Cardiac muscle cell (in vitro differentiated cells and primary cell): ENCODE results near the gene CYTH1. TPM values are rescaled to one million over a fixed set of nuclear protein-coding genes. Genes with fewer than 3 reads are reported as not detected.

Source experiments
- DNase-seq, 2 donors: peaks; one replicate each; pipeline versions ENCODE4 v3.0.0 to v3.0.0-alpha.2; 2010 to 2017; ENCODE audit warnings: low read depth in 1 of 2, low spot score in 1 of 2
- H3K27ac ChIP-seq: fragments of 200-600 bp; sonication (generic); 2 replicates; pipeline ENCODE4 v1.5.1; 2016
- H3K27me3 ChIP-seq: fragments of 200-600 bp; sonication (generic); 2 replicates; pipeline ENCODE4 v1.6.0; 2016; ENCODE audit warnings: control low read depth
- H3K36me3 ChIP-seq: fragments of 200-600 bp; sonication (generic); 2 replicates; pipeline ENCODE4 v1.5.1; 2016; ENCODE audit warnings: control low read depth
- H3K4me1 ChIP-seq: fragments of 200-600 bp; sonication (generic); 2 replicates; pipeline ENCODE4 v1.8.1; 2017; ENCODE audit warnings: low read depth, mild to moderate bottlenecking, mixed run types
- H3K4me3 ChIP-seq: fragments of 200-600 bp; sonication (generic); 2 replicates; pipeline ENCODE4 v1.5.1; 2016; ENCODE audit warnings: mild to moderate bottlenecking
- H3K9me3 ChIP-seq: fragments of 200-600 bp; sonication (generic); 2 replicates; pipeline ENCODE4 v1.5.1; 2017; ENCODE audit warnings: low read depth, mild to moderate bottlenecking, control low read depth
- polyA plus RNA-seq: library from polyadenylated mRNA; unstranded; fragments of >200 nt; fragmentation: Nextera tagmentation; extraction: Ambion mirVana; gene quantifications from 2 replicates; pipeline ENCODE4 v1.2.1, GENCODE V29; 2016
- total RNA-seq: library from RNA; depleted of rRNA; stranded (reverse); fragments of >200 nt; gene quantifications from 2 replicates; pipeline ENCODE4 v1.2.3, GENCODE V29; 2016
- TF ChIP-seq, protein P1 (sequence below): IDR thresholded peaks from 2 replicates; pipeline ENCODE4 v1.5.1; 2012; ENCODE audit warnings: low read depth, mild to moderate bottlenecking, low read length

CYTH1 gene
- total and polyA plus RNA-seq, 2 experiments from 2014 or later, result 21.9 to 39.6 TPM

DNA sequence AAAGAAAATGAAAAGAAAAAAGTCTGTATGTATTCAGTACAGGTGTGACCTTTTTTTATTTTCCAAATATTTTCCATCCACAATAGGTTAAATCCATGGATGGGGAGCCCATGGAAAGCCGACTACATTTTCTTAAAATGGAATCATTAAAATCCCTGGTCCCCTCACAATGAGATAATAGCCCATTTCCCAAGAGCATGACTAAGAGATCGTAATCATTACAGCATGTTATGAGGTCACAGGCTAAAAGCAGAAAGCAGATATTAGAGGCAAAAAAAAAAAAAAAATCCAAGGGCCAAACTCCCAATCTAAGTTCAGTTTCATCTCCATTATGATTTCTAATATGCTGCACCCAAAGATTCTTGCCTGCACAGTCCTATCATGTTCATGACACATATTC lies 44.7 kb downstream of the CYTH1 start:
- H3K9me3 ChIP-seq, result no peaks in the 10 kb centered on the region
- H3K27me3 ChIP-seq, result no peaks in the 10 kb centered on the region
- no peaks in the 10 kb centered on the region for H3K36me3 ChIP-seq
- no peak overlapping the region for H3K27ac ChIP-seq
- TF ChIP-seq, protein P1, sequence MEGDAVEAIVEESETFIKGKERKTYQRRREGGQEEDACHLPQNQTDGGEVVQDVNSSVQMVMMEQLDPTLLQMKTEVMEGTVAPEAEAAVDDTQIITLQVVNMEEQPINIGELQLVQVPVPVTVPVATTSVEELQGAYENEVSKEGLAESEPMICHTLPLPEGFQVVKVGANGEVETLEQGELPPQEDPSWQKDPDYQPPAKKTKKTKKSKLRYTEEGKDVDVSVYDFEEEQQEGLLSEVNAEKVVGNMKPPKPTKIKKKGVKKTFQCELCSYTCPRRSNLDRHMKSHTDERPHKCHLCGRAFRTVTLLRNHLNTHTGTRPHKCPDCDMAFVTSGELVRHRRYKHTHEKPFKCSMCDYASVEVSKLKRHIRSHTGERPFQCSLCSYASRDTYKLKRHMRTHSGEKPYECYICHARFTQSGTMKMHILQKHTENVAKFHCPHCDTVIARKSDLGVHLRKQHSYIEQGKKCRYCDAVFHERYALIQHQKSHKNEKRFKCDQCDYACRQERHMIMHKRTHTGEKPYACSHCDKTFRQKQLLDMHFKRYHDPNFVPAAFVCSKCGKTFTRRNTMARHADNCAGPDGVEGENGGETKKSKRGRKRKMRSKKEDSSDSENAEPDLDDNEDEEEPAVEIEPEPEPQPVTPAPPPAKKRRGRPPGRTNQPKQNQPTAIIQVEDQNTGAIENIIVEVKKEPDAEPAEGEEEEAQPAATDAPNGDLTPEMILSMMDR, result no peak
- no peak overlapping the region for H3K4me3 ChIP-seq
- H3K4me1 ChIP-seq, result peaks cover 37% of the 10 kb centered on the region
- DNase-seq, result peak in 1 of 2 donors; percentile 52

DNA sequence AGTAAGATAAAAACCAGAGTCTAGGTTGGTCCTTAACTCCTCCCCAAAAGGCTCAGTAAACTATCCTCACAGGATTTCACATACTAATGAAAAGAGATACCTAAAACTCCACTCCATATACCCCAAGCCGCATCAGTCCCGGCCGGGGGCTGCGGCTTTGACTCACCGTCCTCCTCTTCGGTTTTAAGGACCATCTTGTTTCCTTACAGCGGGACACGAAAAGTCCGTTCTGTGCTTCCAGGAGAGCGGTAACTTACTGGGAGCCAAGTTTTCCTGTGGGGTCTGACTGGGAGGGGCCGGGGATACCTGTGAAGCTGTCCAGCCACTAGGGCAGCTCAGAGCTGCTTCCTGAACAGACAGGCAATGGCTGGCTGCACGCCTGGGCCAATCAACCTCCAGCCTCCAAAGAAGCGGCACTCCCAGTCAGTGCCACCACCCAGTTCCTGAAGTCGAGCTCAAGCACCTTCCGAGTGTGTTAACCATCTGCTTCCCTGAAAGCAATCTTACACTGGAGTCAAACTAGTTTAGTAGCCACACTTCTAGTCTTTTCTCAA lies 45.5 kb downstream of the CYTH1 start:
- TF ChIP-seq, protein P1, result no peak
- H3K9me3 ChIP-seq, result no peaks in the 10 kb centered on the region
- H3K27ac ChIP-seq, result peak overlapping the region; percentile 51
- no peak overlapping the region for H3K4me3 ChIP-seq
- peaks cover 37% of the 10 kb centered on the region for H3K4me1 ChIP-seq
- H3K27me3 ChIP-seq, result no peaks in the 10 kb centered on the region
- H3K36me3 ChIP-seq, result no peaks in the 10 kb centered on the region
- DNase-seq, result peak in 1 of 2 donors; percentile 48

DNA sequence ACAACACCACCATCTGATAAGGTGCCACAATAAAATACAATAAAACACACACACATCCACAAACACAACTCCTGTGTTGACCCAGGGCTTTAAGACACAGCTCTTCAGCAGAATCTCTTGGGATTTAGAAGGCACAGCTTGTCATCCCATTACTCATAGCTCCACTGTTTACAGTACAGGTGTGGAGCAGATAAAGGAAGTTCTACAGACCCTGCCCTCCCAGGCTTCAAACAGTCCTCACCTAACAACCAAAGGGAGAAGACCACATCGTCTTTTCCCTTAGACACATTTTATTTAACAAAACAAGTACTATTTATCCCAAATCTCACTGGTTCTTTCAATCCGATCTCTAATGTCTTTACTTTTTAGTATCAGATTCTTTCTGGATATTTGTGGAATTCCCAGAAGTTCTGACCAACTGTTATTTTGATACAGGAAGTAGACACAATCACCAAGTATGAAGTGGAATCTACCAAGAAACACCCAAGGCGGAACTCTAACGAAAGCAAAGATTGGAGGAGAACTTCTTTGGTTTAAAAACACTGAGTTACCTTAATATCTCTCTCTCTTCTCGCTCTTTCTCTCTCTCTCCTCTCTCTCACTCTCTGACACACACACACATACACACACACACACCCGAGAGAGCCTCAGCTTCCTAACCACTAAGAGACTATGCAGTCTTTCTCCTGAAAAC lies 46.1 kb downstream of the CYTH1 start:
- TF ChIP-seq, protein P1, result no peak

DNA sequence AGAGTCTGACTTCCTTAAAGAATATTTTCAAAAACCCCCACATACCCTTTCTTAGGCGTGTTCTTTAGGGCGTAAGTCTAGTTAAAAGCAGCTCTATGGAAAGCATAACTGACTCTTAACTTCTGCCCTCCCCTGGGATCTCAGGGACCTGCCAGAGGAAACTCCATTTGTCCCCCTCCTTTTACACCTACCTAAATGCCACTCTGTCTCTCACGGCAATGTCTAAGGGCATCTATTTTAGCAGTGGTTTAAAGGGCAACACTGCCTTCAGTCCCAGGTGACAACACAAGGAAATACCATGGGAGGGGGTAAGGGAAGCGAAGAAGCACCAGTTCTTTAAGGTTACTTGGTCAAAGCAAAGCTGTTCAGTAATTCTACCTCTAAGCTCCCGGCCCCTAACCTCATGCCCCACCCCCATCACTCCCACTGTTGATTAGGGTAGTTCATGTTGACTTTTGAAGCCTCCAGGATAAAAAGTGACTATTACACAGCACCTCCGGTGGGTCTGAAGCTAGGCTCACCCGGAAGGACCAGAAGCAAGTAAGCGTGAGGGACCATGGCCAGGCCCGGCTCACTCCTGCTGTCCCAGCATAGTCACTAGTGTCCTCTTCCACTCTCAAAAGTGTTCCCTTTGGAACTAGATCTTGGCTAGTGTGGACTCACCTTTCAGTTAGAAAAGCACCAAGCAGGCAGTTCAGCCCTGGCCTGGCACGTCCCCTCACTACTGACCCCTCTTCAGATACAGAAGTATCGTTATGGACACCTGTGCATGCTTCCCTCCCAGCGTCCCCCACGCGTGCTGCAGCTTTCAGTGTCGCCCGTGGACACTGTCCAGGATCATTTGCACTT lies 47.1 kb downstream of the CYTH1 start:
- H3K27me3 ChIP-seq, result no peaks in the 10 kb centered on the region
- TF ChIP-seq, protein P1, result no peak
- H3K27ac ChIP-seq, result no peak overlapping the region
- DNase-seq, result no peak
- no peaks in the 10 kb centered on the region for H3K9me3 ChIP-seq
- H3K4me3 ChIP-seq, result no peak overlapping the region
- no peaks in the 10 kb centered on the region for H3K36me3 ChIP-seq
- H3K4me1 ChIP-seq, result peaks cover 37% of the 10 kb centered on the region

More for the DNA sequence above, 46.1 kb downstream of the CYTH1 start:
- Histone ChIP-seq H3K36me3 (no peaks in the 10 kb centered on the region), H3K27ac (peak overlapping the region; percentile 51), H3K4me1 (peaks cover 37% of the 10 kb centered on the region), H3K27me3 (no peaks in the 10 kb centered on the region), H3K9me3 (no peaks in the 10 kb centered on the region), H3K4me3 (no peak overlapping the region)
- DNase-seq, result no peak

DNA sequence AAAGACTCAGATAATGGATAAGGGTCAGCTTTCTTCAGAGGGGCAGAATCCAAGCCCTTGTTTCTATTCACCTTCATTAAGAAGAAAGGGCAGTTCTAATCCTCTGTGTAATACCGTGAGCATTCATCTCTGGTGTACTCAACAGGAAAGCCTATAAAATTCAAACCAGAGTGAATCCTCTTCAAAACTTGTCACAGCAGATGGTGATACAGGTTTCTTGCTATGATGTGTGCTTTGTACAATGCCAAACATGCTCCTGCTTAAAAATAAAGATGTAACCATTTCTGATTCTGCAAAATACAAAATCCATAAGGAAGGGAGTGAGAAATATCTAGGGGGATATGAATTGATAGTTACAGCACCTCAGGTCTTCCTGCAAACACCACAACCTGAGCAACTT lies 49.7 kb downstream of the CYTH1 start:
- no peak overlapping the region for H3K27ac ChIP-seq
- no peaks in the 10 kb centered on the region for H3K36me3 ChIP-seq
- no peak for DNase-seq
- H3K9me3 ChIP-seq, result no peaks in the 10 kb centered on the region
- H3K4me3 ChIP-seq, result no peak overlapping the region
- TF ChIP-seq, protein P1, result no peak
- H3K27me3 ChIP-seq, result no peaks in the 10 kb centered on the region
- H3K4me1 ChIP-seq, result peaks cover 35% of the 10 kb centered on the region
